ENCODE results near the gene ANKRD11. TPM values are rescaled to one million over a fixed set of nuclear protein-coding genes. Genes with fewer than 3 reads are reported as not detected.
A peak's percentile ranks its signal among the peaks of the same experiment; 100 is the strongest.
"Not testable (repeated sequence)": the region's sequence is repeated elsewhere in the genome, so short reads cannot be mapped to it uniquely, and the experiment has no call there.

Gene ANKRD11
- total RNA-seq, 1 donor from 2014 or later: 63.8 TPM

GRCh38 chr16:89246383-89246902 is 243.9 kb downstream of the ANKRD11 start:
- TF ChIP-seq CTCF (IDR thresholded peaks at IDR 0.05; ENCODE audit: borderline replicate concordance): no peak
- Histone ChIP-seq H3K9me3 (replicated peaks) (peaks cover 19% of the 10 kb centered on the region), H3K27ac (replicated peaks) (no peak overlapping the region), H3K27me3 (ENCODE audit: low read depth) (peaks cover 13% of the 10 kb centered on the region), H3K36me3 (no peaks in the 10 kb centered on the region), H3K4me1 (peaks cover 15% of the 10 kb centered on the region), H3K4me3 (peak overlapping the region; percentile 70)
- no peak for DNase-seq
- intact Hi-C loops (cut with micrococcal nuclease): no loop called here

GRCh38 chr16:89244754-89245153 is 245.6 kb downstream of the ANKRD11 start:
- Histone ChIP-seq H3K36me3 (no peaks in the 10 kb centered on the region), H3K4me1 (peaks cover 27% of the 10 kb centered on the region), H3K4me3 (no peak overlapping the region), H3K27me3 (ENCODE audit: low read depth) (peaks cover 13% of the 10 kb centered on the region), H3K9me3 (replicated peaks) (peaks cover 14% of the 10 kb centered on the region), H3K27ac (replicated peaks) (no peak overlapping the region)
- DNase-seq: no peak
- intact Hi-C loops (cut with micrococcal nuclease): no loop called here
- no peak for TF ChIP-seq CTCF (IDR thresholded peaks at IDR 0.05; ENCODE audit: borderline replicate concordance)

GRCh38 chr16:89244264-89244663 is 246.1 kb downstream of the ANKRD11 start:
- H3K36me3 ChIP-seq; intact Hi-C loops (cut with micrococcal nuclease); DNase-seq; H3K27ac ChIP-seq (replicated peaks); H3K4me3 ChIP-seq: not testable (repeated sequence)
- peaks cover 13% of the 10 kb centered on the region for H3K27me3 ChIP-seq (ENCODE audit: low read depth)
- H3K4me1 ChIP-seq: peaks cover 27% of the 10 kb centered on the region
- peaks cover 12% of the 10 kb centered on the region for H3K9me3 ChIP-seq (replicated peaks)

GRCh38 chr16:89243664-89244063 is 246.7 kb downstream of the ANKRD11 start:
- H3K4me1 ChIP-seq: peaks cover 27% of the 10 kb centered on the region
- peaks cover 6% of the 10 kb centered on the region for H3K9me3 ChIP-seq (replicated peaks)
- TF ChIP-seq CTCF (IDR thresholded peaks at IDR 0.05; ENCODE audit: borderline replicate concordance): no peak
- no peak overlapping the region for H3K27ac ChIP-seq (replicated peaks)
- no peak overlapping the region for H3K4me3 ChIP-seq
- intact Hi-C loops (cut with micrococcal nuclease): no loop called here
- no peaks in the 10 kb centered on the region for H3K36me3 ChIP-seq
- no peak for DNase-seq
- H3K27me3 ChIP-seq (ENCODE audit: low read depth): peaks cover 13% of the 10 kb centered on the region

- TF ChIP-seq CTCF (IDR thresholded peaks at IDR 0.05; ENCODE audit: borderline replicate concordance): no peak
- H3K27me3 ChIP-seq (ENCODE audit: low read depth): peaks cover 13% of the 10 kb centered on the region
- intact Hi-C loops (cut with micrococcal nuclease): no loop called here
- DNase-seq: no peak
- H3K27ac ChIP-seq (replicated peaks): no peak overlapping the region
- H3K4me3 ChIP-seq: no peak overlapping the region
- H3K36me3 ChIP-seq: no peaks in the 10 kb centered on the region
- peaks cover 27% of the 10 kb centered on the region for H3K4me1 ChIP-seq
- no peaks in the 10 kb centered on the region for H3K9me3 ChIP-seq (replicated peaks)
These were observed 247.6 kb downstream of the ANKRD11 start for GRCh38 chr16:89242795-89243200.

GRCh38 chr16:89241187-89242007 is 249.0 kb downstream of the ANKRD11 start:
- Histone ChIP-seq H3K27ac (replicated peaks) (peak overlapping the region; percentile 96), H3K4me1 (peaks cover 18% of the 10 kb centered on the region), H3K27me3 (ENCODE audit: low read depth) (peaks cover 7% of the 10 kb centered on the region), H3K36me3 (no peaks in the 10 kb centered on the region), H3K4me3 (peak overlapping the region; percentile 78), H3K9me3 (replicated peaks) (no peaks in the 10 kb centered on the region)
- intact Hi-C loops (cut with micrococcal nuclease): no loop called here
- TF ChIP-seq CTCF (IDR thresholded peaks at IDR 0.05; ENCODE audit: borderline replicate concordance): no peak
- peak; percentile 63 for DNase-seq
